Gastroesophageal sphincter (tissue), 4 donors: ENCODE data around the gene FAM151A. TPM values are rescaled to one million over a fixed set of nuclear protein-coding genes. Genes with fewer than 3 reads are reported as not detected.

Experiments used
- ATAC-seq: fragments of 150-250 bp; one replicate; pipeline ENCODE4 v1.9.1; 2016; ENCODE audit warnings: mild to moderate bottlenecking, moderate library complexity
- H3K27ac ChIP-seq, 4 donors: fragments of 200-600 bp; sonication (generic) in 3 of 4; 1 replicate in 3 of 4; 2 replicates in 1 of 4; pipeline ENCODE4 v1.5.1; 2016 to 2019
- H3K27me3 ChIP-seq: fragments of 200-600 bp; sonication (generic); one replicate; pipeline ENCODE4 v1.5.1; 2019
- H3K36me3 ChIP-seq, 2 donors: fragments of 200-600 bp; sonication (generic); one replicate each; pipeline ENCODE4 v1.5.1; 2019; ENCODE audit warnings: control low read depth in 1 of 2
- H3K4me1 ChIP-seq, 3 donors: fragments of 200-600 bp; sonication (generic); 1 replicate in 2 of 3; 2 replicates in 1 of 3; pipeline ENCODE4 v1.5.1; 2016 to 2019; ENCODE audit warnings: control low read depth in 2 of 3
- H3K4me3 ChIP-seq, 2 donors: fragments of 200-600 bp; sonication (generic); one replicate each; pipeline ENCODE4 v1.5.1; 2019; ENCODE audit warnings: mild to moderate bottlenecking in 1 of 2, moderate library complexity in 1 of 2
- H3K9me3 ChIP-seq, 3 donors: fragments of 200-600 bp; sonication (generic); one replicate each; pipeline ENCODE4 v1.5.1; 2017 to 2019; ENCODE audit warnings: control low read depth in 2 of 3
- CTCF ChIP-seq, 4 experiments: fragments of 200-600 bp in 2 of 4; fragments of 450-650 bp in 2 of 4; sonication (generic) in 1 of 4; IDR thresholded peaks; one replicate each; pipeline ENCODE4 v1.5.1; 2017 to 2019; ENCODE audit warnings: antibody characterized with exemption in 4 of 4, mild to moderate bottlenecking in 2 of 4, moderate library complexity in 2 of 4
- EP300 ChIP-seq: sonication (generic); formaldehyde crosslinking; IDR thresholded peaks from one replicate; pipeline ENCODE4 v1.6.1; 2017; ENCODE audit warnings: antibody characterized with exemption, mild to moderate bottlenecking
- POLR2A ChIP-seq, 2 donors: fragments of 450-650 bp; IDR thresholded peaks; one replicate each; pipeline ENCODE4 v1.6.1; 2017; ENCODE audit warnings: antibody characterized with exemption in 2 of 2, mild to moderate bottlenecking in 2 of 2, moderate library complexity in 1 of 2
- POLR2AphosphoS5 ChIP-seq: sonication (generic); formaldehyde crosslinking; IDR thresholded peaks from one replicate; pipeline ENCODE4 v1.6.1; 2017; ENCODE audit warnings: antibody characterized with exemption
- WGBS, 2 donors: methylation state at CpG; one replicate each; pipeline ENCODE4 v1.1.5; 2018; ENCODE audit warnings: low coverage in 1 of 2; 5-methylcytosine and 5-hydroxymethylcytosine counted together
- total RNA-seq, 4 donors: library from RNA; depleted of rRNA; stranded (reverse); fragments of >200 nt; gene quantifications; one replicate each; pipeline ENCODE4 v1.1.0, GENCODE V29; 2016

FAM151A gene
- total RNA-seq, 4 donors from 2014 or later = not detected

DNA sequence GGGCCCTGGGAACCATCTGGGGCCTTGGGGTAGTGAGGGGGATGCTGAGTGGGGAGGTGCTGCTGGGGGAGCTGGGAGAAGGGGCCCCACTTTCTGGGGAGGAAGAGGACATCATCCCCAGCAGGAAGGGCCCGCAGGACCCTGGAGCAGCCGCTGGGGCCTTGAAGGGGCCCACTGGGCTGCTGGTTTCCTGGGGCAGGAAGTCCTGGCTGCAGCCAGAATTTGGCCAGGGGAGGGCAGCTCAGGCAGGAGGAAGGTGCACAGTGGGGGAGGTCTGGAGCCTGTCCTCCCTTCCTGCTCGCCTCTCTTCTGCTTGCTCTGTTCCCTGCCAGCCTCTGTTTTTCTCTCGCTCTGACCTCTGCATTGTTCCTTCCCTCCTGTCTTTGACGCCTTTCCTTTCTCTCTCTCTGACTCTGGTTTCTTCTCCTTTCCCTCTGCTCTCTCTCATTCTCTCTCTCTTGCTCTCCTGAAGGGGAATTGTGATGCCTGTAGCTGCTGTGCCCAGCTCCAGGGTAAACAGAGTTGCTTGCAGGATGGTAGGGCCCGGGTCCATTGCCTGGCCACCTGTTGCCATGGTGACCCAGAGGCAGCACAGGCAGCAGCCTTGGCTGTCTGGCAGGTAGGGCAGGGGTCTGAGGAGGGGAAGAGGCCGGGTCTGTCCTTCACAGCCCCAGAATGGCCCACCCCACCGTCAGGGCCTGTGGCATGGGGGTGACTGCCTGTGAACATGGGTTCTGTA lies 51.4 kb downstream of the FAM151A start:
- 24 to 58% methylated on average over 3 to 7 of the region's 8 CpGs for WGBS, 2 donors
- Histone ChIP-seq H3K36me3 (no peaks in the 10 kb centered on the region), H3K27ac (peak overlapping the region in 2 of 4 donors; percentile 24 to 37), H3K4me1 (peaks cover 3 to 49% (median 8%) of the 10 kb centered on the region in 3 donors), H3K9me3 (no peaks in the 10 kb centered on the region), H3K27me3 (no peaks in the 10 kb centered on the region), H3K4me3 (no peak overlapping the region)
- no peak for TF ChIP-seq POLR2A (IDR thresholded peaks at IDR 0.05)
- no peak for TF ChIP-seq EP300
- no peak for TF ChIP-seq POLR2AphosphoS5
- ATAC-seq = no peak

GRCh38 chr1:54571326-54571725 lies 52.0 kb downstream of the FAM151A start:
- no peak for ATAC-seq
- peak overlapping the region in 2 of 4 donors; percentile 9 to 17 for H3K27ac ChIP-seq
- no peaks in the 10 kb centered on the region for H3K36me3 ChIP-seq
- 80 to 87% methylated on average over 1 to 3 of the region's 3 CpGs for WGBS, 2 donors
- peaks cover 3 to 50% (median 8%) of the 10 kb centered on the region in 3 donors for H3K4me1 ChIP-seq
- no peaks in the 10 kb centered on the region for H3K27me3 ChIP-seq
- H3K9me3 ChIP-seq = no peaks in the 10 kb centered on the region
- no peak overlapping the region for H3K4me3 ChIP-seq
- no peak for TF ChIP-seq POLR2AphosphoS5
- no peak for TF ChIP-seq CTCF (IDR thresholded peaks at IDR 0.05)
- TF ChIP-seq POLR2A (IDR thresholded peaks at IDR 0.05) = no peak
- TF ChIP-seq EP300 = no peak

DNA sequence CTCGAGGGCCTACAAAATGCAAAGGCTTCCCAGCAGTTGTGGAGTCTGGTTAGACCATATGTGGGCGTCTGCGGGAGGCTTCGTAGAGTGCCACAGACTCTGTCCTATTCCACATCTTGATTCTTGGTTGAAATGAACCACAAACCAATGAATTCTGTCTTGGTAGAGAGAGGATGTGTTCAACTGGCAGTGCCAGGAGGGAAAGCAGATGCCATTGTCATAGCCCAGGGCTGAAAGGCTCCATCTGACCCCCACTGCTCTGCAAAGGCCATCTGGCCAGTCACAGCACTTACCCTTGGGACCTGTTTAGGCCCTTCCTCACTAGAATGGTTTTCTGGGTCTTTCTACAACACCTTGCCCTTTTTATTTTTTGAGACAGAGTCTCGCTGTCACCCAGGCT lies 53.2 kb downstream of the FAM151A start:
- Histone ChIP-seq H3K4me3 (no peak overlapping the region), H3K4me1 (peaks cover 3 to 50% (median 8%) of the 10 kb centered on the region in 3 donors), H3K9me3 (no peaks in the 10 kb centered on the region), H3K27me3 (no peaks in the 10 kb centered on the region), H3K27ac (no peak overlapping the region), H3K36me3 (no peaks in the 10 kb centered on the region)
- TF ChIP-seq EP300 (no peak), POLR2AphosphoS5 (no peak), CTCF (IDR thresholded peaks at IDR 0.05) (no peak), POLR2A (IDR thresholded peaks at IDR 0.05) (no peak)
- WGBS, 2 donors = 100% methylated on average over 4 of the region's 5 CpGs; no CpG with 5 or more reads in 1 of the 2 donors
- ATAC-seq = no peak

DNA sequence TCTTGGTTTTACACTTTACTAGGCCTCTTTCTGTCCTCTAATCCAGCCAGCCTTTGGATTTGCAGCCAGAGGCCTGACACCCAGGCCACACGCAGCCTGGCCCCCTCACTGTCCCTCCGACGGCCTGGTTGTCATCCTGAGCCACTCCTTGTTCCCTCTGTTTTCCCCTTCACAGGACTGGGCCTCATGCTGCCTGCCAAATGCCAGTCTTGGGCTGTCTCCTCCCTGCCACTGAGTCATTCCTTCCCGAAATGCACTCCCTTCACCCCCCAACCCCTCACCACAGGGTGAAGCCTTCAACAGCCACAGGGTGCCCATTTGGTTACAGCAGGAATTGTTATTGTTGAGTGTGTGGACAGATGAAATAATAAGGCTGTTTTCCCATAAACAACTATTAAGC lies 54.0 kb downstream of the FAM151A start:
- H3K36me3 ChIP-seq = no peaks in the 10 kb centered on the region
- no peak overlapping the region for H3K4me3 ChIP-seq
- H3K9me3 ChIP-seq = no peaks in the 10 kb centered on the region
- ATAC-seq = no peak
- no peaks in the 10 kb centered on the region for H3K27me3 ChIP-seq
- H3K4me1 ChIP-seq = peaks cover 3 to 50% (median 8%) of the 10 kb centered on the region in 3 donors
- WGBS, 2 donors = 47% methylated on average over 3 of the region's 4 CpGs; no CpG with 5 or more reads in 1 of the 2 donors
- peak overlapping the region in 3 of 4 donors; percentile 18 to 77 (median 44) for H3K27ac ChIP-seq
- no peak for TF ChIP-seq POLR2A (IDR thresholded peaks at IDR 0.05)
- TF ChIP-seq POLR2AphosphoS5 = no peak
- TF ChIP-seq EP300 = no peak
- TF ChIP-seq CTCF (IDR thresholded peaks at IDR 0.05) = no peak

DNA sequence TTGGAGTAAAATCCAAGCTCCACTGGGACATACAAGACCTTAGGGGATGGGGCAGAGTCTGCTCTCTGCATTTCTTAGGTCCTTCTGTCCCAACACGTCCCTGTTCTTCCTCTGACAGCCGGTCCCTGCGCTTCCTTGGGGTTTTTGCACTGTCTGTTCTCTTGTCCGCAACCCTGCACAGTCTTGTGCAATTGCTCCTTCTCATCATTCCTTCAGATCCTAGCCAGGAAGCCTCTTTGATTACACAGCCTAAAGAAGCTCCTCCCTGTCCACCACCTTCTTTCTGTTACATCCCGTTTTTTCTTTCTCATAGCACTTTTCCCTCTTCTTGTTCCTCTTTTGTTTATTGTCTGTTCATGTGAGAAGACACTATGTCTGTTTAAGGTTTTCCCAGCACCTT lies 55.4 kb downstream of the FAM151A start:
- TF ChIP-seq CTCF (IDR thresholded peaks at IDR 0.05) (no peak), POLR2AphosphoS5 (peak; percentile 7)
- peak; percentile 89 for ATAC-seq
- Histone ChIP-seq H3K9me3 (no peaks in the 10 kb centered on the region), H3K36me3 (no peaks in the 10 kb centered on the region), H3K27me3 (no peaks in the 10 kb centered on the region), H3K4me3 (no peak overlapping the region), H3K27ac (peak overlapping the region; percentile 25 to 85 (median 74)), H3K4me1 (peaks cover 3 to 50% (median 8%) of the 10 kb centered on the region in 3 donors)
- 30 to 64% methylated on average over 2 to 5 of the region's 5 CpGs for WGBS, 2 donors
